Measurements from ENCODE around the gene FOXK2. TPM values are rescaled to one million over a fixed set of nuclear protein-coding genes. Genes with fewer than 3 reads are reported as not detected.

The FOXK2 gene
- total and polyA plus RNA-seq, 2 of the 8 experiments (the other 6 are each of a cell fraction or from before 2014, with no cell fraction given): 34.7 to 64.9 TPM

DNA sequence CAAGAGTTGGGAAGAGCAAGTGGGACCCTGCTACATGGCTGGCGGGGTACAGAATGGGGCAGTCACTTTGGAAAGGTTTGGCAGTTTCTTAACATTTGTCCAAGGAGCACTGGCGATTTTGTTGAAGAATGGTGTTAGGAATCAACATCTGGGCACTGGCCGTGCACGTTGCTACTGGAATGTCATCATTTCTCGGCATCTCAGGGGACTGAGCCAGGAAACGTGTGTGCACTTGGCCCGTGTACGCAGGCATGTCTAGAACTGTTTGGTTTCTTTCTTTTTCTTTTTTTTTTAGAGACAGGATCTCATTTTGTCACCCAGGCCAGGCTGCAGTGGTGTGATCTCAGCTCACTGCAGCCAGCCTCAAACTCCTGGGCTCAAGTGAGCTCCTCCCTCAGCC lies 17.3 kb upstream of the FOXK2 start (continued):
- TF ChIP-seq CHD7 (IDR thresholded peaks at IDR 0.05; ENCODE audit: insufficient replicate concordance, low read length) (no peak), KDM4A (IDR thresholded peaks at IDR 0.05; ENCODE audit: low read depth, low read length, severe bottlenecking) (no peak), TEAD4 (IDR thresholded peaks at IDR 0.05; ENCODE audit: low read depth, low read length) (no peak), NRF1 (IDR thresholded peaks at IDR 0.05; ENCODE audit: low read depth, low read length) (no peak), TCF12 (IDR thresholded peaks at IDR 0.05; ENCODE audit: low read depth, low read length) (no peak), EZH2 (IDR thresholded peaks at IDR 0.05; ENCODE audit: low read depth, low read length, severe bottlenecking) (no peak), CHD2 (IDR thresholded peaks at IDR 0.05; ENCODE audit: low read length) (no peak), PHF8 (conservative IDR thresholded peaks at IDR 0.05; ENCODE audit: low read depth, low read length) (no peak), RXRA (IDR thresholded peaks at IDR 0.05; ENCODE audit: insufficient read depth, low read depth, low read length) (no peak)
- TF ChIP-seq, protein P1, sequence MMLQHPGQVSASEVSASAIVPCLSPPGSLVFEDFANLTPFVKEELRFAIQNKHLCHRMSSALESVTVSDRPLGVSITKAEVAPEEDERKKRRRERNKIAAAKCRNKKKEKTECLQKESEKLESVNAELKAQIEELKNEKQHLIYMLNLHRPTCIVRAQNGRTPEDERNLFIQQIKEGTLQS (IDR thresholded peaks at IDR 0.05; ENCODE audit: insufficient read depth, low read depth, low read length): no peak
- TF ChIP-seq, protein P2, sequence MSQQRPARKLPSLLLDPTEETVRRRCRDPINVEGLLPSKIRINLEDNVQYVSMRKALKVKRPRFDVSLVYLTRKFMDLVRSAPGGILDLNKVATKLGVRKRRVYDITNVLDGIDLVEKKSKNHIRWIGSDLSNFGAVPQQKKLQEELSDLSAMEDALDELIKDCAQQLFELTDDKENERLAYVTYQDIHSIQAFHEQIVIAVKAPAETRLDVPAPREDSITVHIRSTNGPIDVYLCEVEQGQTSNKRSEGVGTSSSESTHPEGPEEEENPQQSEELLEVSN (IDR thresholded peaks at IDR 0.05): no peak
